Thoracic aorta (tissue), 2 donors: Measurements from ENCODE around the gene TMEM86A. TPM values are rescaled to one million over a fixed set of nuclear protein-coding genes. Genes with fewer than 3 reads are reported as not detected.

Experiments
- ATAC-seq: fragments of 150-250 bp; one replicate; pipeline ENCODE4 v1.8.0; 2017; ENCODE audit warnings: low read depth; ENCODE audit not compliant: insufficient number of reproducible peaks, low FRiP score
- DNase-seq: peaks from one replicate; pipeline ENCODE4 v3.0.0-alpha.2; 2020; ENCODE audit warnings: low spot score
- H3K27ac ChIP-seq, 2 donors: fragments of 200-600 bp; sonication (generic); 1 replicate in 1 of 2; 2 replicates in 1 of 2; pipeline ENCODE4 v1.5.1; 2016; ENCODE audit warnings: mild to moderate bottlenecking in 2 of 2, moderate library complexity in 2 of 2
- H3K27me3 ChIP-seq: fragments of 200-600 bp; sonication (generic); replicated peaks from 2 replicates; pipeline ENCODE4 v1.6.0; 2016; ENCODE audit warnings: mild to moderate bottlenecking; ENCODE audit not compliant: insufficient read depth
- H3K36me3 ChIP-seq: fragments of 200-600 bp; sonication (generic); one replicate; pipeline ENCODE4 v1.5.1; 2016
- H3K4me1 ChIP-seq, 2 donors: fragments of 200-600 bp; sonication (generic); 1 replicate in 1 of 2; 2 replicates in 1 of 2; pipeline versions ENCODE4 v1.5.1 to v1.6.0; 2016; ENCODE audit warnings: low read depth in 2 of 2, mild to moderate bottlenecking in 1 of 2; ENCODE audit not compliant: control insufficient read depth in 1 of 2
- H3K4me3 ChIP-seq: fragments of 200-600 bp; sonication (generic); 2 replicates; pipeline ENCODE4 v1.5.1; 2016; ENCODE audit warnings: mild to moderate bottlenecking
- H3K9me3 ChIP-seq: fragments of 200-600 bp; sonication (generic); 2 replicates; pipeline ENCODE4 v1.5.1; 2016
- total RNA-seq, 2 donors: library from RNA; depleted of rRNA; stranded (reverse); fragments of >200 nt; gene quantifications; one replicate each; pipeline versions ENCODE4 v1.1.0 to v1.2.3, GENCODE V29; 2016
- TF ChIP-seq, protein P1 (sequence below): fragments of 200-600 bp; sonication (generic); IDR thresholded peaks from one replicate; pipeline ENCODE4 v1.5.1; 2019; ENCODE audit warnings: antibody characterized with exemption

Gene TMEM86A
- total RNA-seq, 2 donors from 2014 or later: 5.3 to 8.3 TPM

DNA sequence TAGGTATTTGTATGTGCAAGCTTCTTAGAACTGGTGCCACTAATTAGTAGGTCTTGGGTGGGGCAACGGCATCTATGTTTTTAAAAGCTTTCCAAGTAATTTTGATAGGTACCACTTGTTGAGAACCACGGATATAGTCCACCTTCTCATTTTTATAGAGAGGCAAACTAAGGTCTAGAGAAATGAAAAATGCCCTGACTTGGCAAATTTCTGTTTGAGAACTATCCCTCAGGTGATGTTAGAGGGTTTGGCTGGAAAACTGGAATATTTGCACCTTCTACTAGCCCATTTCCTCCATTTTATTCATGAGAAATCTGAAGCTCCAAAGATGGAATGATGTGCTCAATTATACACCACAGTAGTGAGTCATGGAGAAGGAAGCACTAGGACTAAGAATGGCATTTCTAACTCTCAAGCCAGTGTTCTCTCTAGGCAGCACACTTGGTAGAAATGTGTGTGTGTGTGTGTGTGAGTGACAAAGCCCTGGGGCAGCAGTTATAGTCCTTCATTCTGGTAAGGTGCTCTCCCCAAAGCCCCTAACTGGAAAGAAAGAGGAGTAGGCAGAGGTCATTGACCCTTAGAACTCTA is 1.8 kb upstream of the TMEM86A start:
- Histone ChIP-seq H3K36me3 (no peaks in the 10 kb centered on the region), H3K9me3 (no peaks in the 10 kb centered on the region), H3K4me3 (no peak overlapping the region), H3K27ac (peak overlapping the region in 1 of 2 donors; percentile 1), H3K4me1 (peaks cover 8 to 11% of the 10 kb centered on the region in 2 donors), H3K27me3 (no peaks in the 10 kb centered on the region)
- TF ChIP-seq, protein P1, sequence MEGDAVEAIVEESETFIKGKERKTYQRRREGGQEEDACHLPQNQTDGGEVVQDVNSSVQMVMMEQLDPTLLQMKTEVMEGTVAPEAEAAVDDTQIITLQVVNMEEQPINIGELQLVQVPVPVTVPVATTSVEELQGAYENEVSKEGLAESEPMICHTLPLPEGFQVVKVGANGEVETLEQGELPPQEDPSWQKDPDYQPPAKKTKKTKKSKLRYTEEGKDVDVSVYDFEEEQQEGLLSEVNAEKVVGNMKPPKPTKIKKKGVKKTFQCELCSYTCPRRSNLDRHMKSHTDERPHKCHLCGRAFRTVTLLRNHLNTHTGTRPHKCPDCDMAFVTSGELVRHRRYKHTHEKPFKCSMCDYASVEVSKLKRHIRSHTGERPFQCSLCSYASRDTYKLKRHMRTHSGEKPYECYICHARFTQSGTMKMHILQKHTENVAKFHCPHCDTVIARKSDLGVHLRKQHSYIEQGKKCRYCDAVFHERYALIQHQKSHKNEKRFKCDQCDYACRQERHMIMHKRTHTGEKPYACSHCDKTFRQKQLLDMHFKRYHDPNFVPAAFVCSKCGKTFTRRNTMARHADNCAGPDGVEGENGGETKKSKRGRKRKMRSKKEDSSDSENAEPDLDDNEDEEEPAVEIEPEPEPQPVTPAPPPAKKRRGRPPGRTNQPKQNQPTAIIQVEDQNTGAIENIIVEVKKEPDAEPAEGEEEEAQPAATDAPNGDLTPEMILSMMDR: no peak
- no peak for ATAC-seq
- no peak for DNase-seq

DNA sequence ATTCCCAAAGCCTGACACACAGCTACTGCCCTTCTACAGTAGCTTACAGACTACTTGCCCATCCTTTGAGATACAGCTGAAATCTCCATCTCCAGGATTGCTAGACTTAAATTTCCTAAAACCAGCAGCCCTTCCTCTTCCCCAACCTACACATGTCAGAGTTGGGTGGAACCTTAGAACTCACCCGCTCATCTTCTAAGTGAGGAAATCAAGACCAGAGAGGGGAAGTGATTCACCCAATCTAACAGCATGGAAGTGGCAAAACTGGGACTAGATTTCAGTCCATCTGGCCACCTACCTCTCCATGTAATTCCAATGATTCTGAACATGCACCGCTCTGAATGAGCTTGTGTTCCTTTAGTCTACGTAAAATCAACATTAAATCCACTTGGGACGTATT is 1.0 kb upstream of the TMEM86A start:
- Histone ChIP-seq H3K4me3 (no peak overlapping the region), H3K4me1 (peaks cover 8 to 11% of the 10 kb centered on the region in 2 donors), H3K9me3 (no peaks in the 10 kb centered on the region), H3K27me3 (no peaks in the 10 kb centered on the region), H3K27ac (peak overlapping the region in 1 of 2 donors; percentile 74), H3K36me3 (no peaks in the 10 kb centered on the region)
- TF ChIP-seq, protein P1: no peak
- DNase-seq (no peak), ATAC-seq (peak; percentile 11)

DNA sequence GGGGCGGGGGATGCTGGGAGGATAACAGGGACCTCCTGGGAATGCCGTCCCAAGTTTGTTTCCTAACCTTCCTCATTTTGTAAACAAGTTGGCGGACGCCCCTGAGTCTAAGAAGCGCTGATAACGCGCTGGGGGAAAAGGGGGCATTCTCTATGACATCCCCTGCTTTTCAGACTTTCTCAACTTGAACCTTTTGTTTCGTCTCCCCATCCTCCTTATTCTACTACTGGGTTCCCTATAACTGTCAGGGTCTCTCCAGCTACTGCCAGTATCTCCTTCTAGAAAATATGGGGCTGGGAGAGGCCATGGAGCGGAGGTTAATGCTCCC is 654 bp downstream of the TMEM86A start:
- peak overlapping the region in 1 of 2 donors; percentile 74 for H3K27ac ChIP-seq
- H3K4me3 ChIP-seq: peak overlapping the region; percentile 88
- H3K27me3 ChIP-seq: no peaks in the 10 kb centered on the region
- ATAC-seq (no peak), DNase-seq (no peak)
- H3K9me3 ChIP-seq: no peaks in the 10 kb centered on the region
- H3K4me1 ChIP-seq: peaks cover 8 to 11% of the 10 kb centered on the region in 2 donors
- no peaks in the 10 kb centered on the region for H3K36me3 ChIP-seq
- TF ChIP-seq, protein P1: no peak

DNA sequence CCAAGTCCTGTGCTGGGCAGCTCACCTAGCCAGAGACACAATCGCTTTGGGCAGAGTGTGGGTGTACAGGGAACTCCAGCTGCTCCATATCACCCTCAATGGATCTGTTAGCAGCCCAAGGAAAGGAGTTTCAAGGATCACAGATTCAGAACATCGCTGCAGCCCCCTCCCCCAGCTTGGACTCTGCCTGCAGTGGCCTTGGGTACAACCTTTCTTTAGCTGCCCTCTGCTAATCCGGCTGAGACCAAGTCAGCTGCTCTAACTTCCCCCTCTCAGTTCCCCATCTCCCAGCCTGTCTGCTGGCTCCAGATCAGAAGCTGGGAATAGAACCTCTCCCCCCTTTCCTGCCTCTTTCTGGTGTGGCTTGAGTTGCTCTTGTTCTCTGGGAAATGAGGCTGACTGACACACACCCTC is 1.3 kb downstream of the TMEM86A start:
- Histone ChIP-seq H3K4me3 (peak overlapping the region; percentile 88), H3K4me1 (peaks cover 8 to 16% of the 10 kb centered on the region in 2 donors), H3K27me3 (no peaks in the 10 kb centered on the region), H3K27ac (peak overlapping the region in 1 of 2 donors; percentile 74), H3K36me3 (no peaks in the 10 kb centered on the region), H3K9me3 (no peaks in the 10 kb centered on the region)
- TF ChIP-seq, protein P1: no peak
- ATAC-seq (no peak), DNase-seq (no peak)

DNA sequence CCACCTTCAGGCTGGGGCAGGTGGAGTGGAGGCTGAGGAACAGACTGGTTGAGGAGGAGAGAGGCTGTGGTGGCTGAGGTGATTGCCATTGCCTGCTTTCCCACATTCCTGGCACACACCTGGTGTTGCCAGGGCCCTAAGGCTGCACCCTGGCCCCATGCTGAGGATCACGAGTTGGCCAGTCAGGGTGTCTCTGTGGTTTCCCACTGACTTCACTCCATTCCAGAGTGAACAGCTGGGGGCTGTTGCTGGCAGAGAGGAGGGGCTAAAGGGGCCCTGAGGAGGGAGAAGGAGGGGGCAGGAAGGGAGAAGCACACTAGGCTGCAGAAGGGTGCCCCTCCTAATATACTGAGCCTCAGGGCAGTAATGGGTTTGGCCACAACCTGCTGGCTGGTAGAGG is 1.8 kb downstream of the TMEM86A start:
- Histone ChIP-seq H3K27ac (no peak overlapping the region), H3K4me3 (peak overlapping the region; percentile 88), H3K36me3 (no peaks in the 10 kb centered on the region), H3K4me1 (peaks cover 13 to 21% of the 10 kb centered on the region in 2 donors), H3K9me3 (no peaks in the 10 kb centered on the region), H3K27me3 (no peaks in the 10 kb centered on the region)
- no peak for DNase-seq
- ATAC-seq: no peak
- TF ChIP-seq, protein P1: no peak
